ENCODE results near the gene NAPG. TPM values are rescaled to one million over a fixed set of nuclear protein-coding genes. Genes with fewer than 3 reads are reported as not detected.

The NAPG gene
- total RNA-seq, 1 donor from 2014 or later = 33.2 TPM

DNA sequence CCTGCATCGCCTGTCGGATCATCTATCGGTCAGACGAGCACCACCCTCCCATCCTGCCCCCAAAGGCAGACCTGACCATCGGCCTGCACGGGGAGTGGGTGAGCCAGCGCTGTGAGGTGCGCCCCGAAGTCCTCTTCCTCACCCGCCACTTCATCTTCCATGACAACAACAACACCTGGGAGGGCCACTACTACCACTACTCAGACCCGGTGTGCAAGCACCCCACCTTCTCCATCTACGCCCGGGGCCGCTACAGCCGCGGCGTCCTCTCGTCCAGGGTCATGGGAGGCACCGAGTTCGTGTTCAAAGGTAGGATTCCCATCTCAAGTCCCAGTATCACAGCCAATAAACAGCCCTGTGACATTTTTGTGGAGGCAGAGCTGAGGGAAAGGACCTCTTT, 40.4 kb upstream of the NAPG start:
- FAIRE-seq (no peak), DNase-seq (ENCODE audit: low read depth) (no peak)
- H3K4me3 Mint-ChIP-seq (ENCODE audit: unreplicated experiment) = no peak overlapping the region
- no peaks in the 10 kb centered on the region for H3K36me3 ChIP-seq (ENCODE audit: insufficient read depth, low read length)
- H3K27me3 ChIP-seq (ENCODE audit: insufficient read depth, low read length) = no peaks in the 10 kb centered on the region
- H3K27ac Mint-ChIP-seq (ENCODE audit: unreplicated experiment) = no peak overlapping the region
- no peak overlapping the region for H3K27ac ChIP-seq (ENCODE audit: low read depth, low read length)
- H3K27me3 Mint-ChIP-seq (ENCODE audit: low read depth, unreplicated experiment) = peaks cover 4% of the 10 kb centered on the region
- H4K20me1 ChIP-seq (ENCODE audit: insufficient read depth, low read length) = no peaks in the 10 kb centered on the region
- peaks cover 5% of the 10 kb centered on the region for H3K4me1 Mint-ChIP-seq (ENCODE audit: low read depth, unreplicated experiment)
- no peaks in the 10 kb centered on the region for H3K4me1 ChIP-seq (ENCODE audit: insufficient read depth, low read length)
- no peak overlapping the region for H3K4me2 ChIP-seq (ENCODE audit: low read length)
- H3K79me2 ChIP-seq (ENCODE audit: insufficient read depth, low read length) = no peaks in the 10 kb centered on the region
- peaks cover 5% of the 10 kb centered on the region for H3K9me3 Mint-ChIP-seq (ENCODE audit: unreplicated experiment)
- H3K9me3 ChIP-seq (ENCODE audit: insufficient read depth, low read depth, low read length) = no peaks in the 10 kb centered on the region
- no peaks in the 10 kb centered on the region for H3K36me3 Mint-ChIP-seq (ENCODE audit: low read depth, unreplicated experiment)
- no peak overlapping the region for H3K9ac ChIP-seq (ENCODE audit: low read length)
- H2AFZ ChIP-seq (ENCODE audit: low read depth, low read length) = no peak overlapping the region
- TF ChIP-seq EZH2 (IDR thresholded peaks at IDR 0.05; ENCODE audit: insufficient read depth, low read length) = no peak
- TF ChIP-seq, protein P1, sequence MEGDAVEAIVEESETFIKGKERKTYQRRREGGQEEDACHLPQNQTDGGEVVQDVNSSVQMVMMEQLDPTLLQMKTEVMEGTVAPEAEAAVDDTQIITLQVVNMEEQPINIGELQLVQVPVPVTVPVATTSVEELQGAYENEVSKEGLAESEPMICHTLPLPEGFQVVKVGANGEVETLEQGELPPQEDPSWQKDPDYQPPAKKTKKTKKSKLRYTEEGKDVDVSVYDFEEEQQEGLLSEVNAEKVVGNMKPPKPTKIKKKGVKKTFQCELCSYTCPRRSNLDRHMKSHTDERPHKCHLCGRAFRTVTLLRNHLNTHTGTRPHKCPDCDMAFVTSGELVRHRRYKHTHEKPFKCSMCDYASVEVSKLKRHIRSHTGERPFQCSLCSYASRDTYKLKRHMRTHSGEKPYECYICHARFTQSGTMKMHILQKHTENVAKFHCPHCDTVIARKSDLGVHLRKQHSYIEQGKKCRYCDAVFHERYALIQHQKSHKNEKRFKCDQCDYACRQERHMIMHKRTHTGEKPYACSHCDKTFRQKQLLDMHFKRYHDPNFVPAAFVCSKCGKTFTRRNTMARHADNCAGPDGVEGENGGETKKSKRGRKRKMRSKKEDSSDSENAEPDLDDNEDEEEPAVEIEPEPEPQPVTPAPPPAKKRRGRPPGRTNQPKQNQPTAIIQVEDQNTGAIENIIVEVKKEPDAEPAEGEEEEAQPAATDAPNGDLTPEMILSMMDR (IDR thresholded peaks at IDR 0.05; ENCODE audit: insufficient read depth, low read depth, low read length) = no peak
- H3K4me3 ChIP-seq (ENCODE audit: insufficient read depth, low read depth, low read length) = no peak overlapping the region

DNA sequence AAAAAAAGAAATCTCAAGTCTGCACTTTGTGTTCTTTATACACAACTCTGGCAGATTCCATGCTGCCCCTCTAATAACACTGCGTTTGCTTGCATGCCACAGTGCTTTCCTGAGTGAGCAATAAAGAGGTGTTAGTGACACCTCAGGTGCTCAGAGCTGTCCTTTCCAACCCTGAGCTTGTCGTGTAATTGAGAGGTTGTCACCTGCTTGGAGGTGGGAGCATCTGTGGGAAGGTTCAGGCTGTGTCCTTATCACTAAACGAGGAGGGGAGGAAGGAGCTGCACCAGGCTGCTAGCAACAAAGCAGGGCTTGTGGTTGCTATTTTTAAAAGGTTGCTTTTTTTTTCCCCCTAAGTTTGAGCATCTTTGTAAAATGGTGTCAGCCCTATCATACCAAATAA, 39.5 kb upstream of the NAPG start:
- H3K9me3 Mint-ChIP-seq (ENCODE audit: unreplicated experiment) = peaks cover 5% of the 10 kb centered on the region
- Histone ChIP-seq H4K20me1 (ENCODE audit: insufficient read depth, low read length) (no peaks in the 10 kb centered on the region), H2AFZ (ENCODE audit: low read depth, low read length) (no peak overlapping the region), H3K27ac (ENCODE audit: low read depth, low read length) (no peak overlapping the region), H3K9me3 (ENCODE audit: insufficient read depth, low read depth, low read length) (no peaks in the 10 kb centered on the region), H3K9ac (ENCODE audit: low read length) (no peak overlapping the region), H3K27me3 (ENCODE audit: insufficient read depth, low read length) (no peaks in the 10 kb centered on the region), H3K4me1 (ENCODE audit: insufficient read depth, low read length) (no peaks in the 10 kb centered on the region), H3K36me3 (ENCODE audit: insufficient read depth, low read length) (no peaks in the 10 kb centered on the region), H3K4me3 (ENCODE audit: insufficient read depth, low read depth, low read length) (no peak overlapping the region), H3K79me2 (ENCODE audit: insufficient read depth, low read length) (no peaks in the 10 kb centered on the region), H3K4me2 (ENCODE audit: low read length) (no peak overlapping the region)
- TF ChIP-seq EZH2 (IDR thresholded peaks at IDR 0.05; ENCODE audit: insufficient read depth, low read length) = no peak
- TF ChIP-seq, protein P1 (IDR thresholded peaks at IDR 0.05; ENCODE audit: insufficient read depth, low read depth, low read length) = no peak
- no peaks in the 10 kb centered on the region for H3K36me3 Mint-ChIP-seq (ENCODE audit: low read depth, unreplicated experiment)
- DNase-seq (ENCODE audit: low read depth) = no peak
- no peak overlapping the region for H3K4me3 Mint-ChIP-seq (ENCODE audit: unreplicated experiment)
- peaks cover 8% of the 10 kb centered on the region for H3K4me1 Mint-ChIP-seq (ENCODE audit: low read depth, unreplicated experiment)
- no peak for FAIRE-seq
- peaks cover 4% of the 10 kb centered on the region for H3K27me3 Mint-ChIP-seq (ENCODE audit: low read depth, unreplicated experiment)
- H3K27ac Mint-ChIP-seq (ENCODE audit: unreplicated experiment) = no peak overlapping the region

DNA sequence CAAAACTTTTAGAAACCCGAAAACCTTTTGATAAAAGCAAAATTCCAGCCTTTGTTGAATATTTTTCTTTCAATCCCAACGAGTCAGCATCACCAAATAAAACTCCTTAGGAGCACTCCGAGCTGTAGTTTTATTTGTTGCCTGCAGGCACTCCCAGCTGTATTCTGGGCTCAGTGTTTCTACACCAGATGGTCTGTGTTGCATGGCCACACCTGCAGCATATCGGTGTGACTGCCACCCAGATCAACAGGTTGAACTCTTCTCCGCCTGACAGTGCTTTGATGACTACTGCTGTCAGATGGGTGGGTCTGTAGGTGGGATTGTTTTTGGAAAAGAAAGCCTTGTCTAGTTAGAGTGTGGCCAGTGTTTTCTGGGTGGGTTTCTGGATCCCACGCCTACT, 38.7 kb upstream of the NAPG start:
- Histone ChIP-seq H3K36me3 (ENCODE audit: insufficient read depth, low read length) (no peaks in the 10 kb centered on the region), H3K4me3 (ENCODE audit: insufficient read depth, low read depth, low read length) (no peak overlapping the region), H3K27ac (ENCODE audit: low read depth, low read length) (no peak overlapping the region), H3K4me2 (ENCODE audit: low read length) (no peak overlapping the region), H2AFZ (ENCODE audit: low read depth, low read length) (no peak overlapping the region), H3K4me1 (ENCODE audit: insufficient read depth, low read length) (no peaks in the 10 kb centered on the region), H3K9ac (ENCODE audit: low read length) (no peak overlapping the region), H3K9me3 (ENCODE audit: insufficient read depth, low read depth, low read length) (no peaks in the 10 kb centered on the region), H3K27me3 (ENCODE audit: insufficient read depth, low read length) (no peaks in the 10 kb centered on the region), H3K79me2 (ENCODE audit: insufficient read depth, low read length) (no peaks in the 10 kb centered on the region), H4K20me1 (ENCODE audit: insufficient read depth, low read length) (no peaks in the 10 kb centered on the region)
- no peaks in the 10 kb centered on the region for H3K36me3 Mint-ChIP-seq (ENCODE audit: low read depth, unreplicated experiment)
- no peak overlapping the region for H3K27ac Mint-ChIP-seq (ENCODE audit: unreplicated experiment)
- TF ChIP-seq EZH2 (IDR thresholded peaks at IDR 0.05; ENCODE audit: insufficient read depth, low read length) = no peak
- TF ChIP-seq, protein P1 (IDR thresholded peaks at IDR 0.05; ENCODE audit: insufficient read depth, low read depth, low read length) = no peak
- peaks cover 4% of the 10 kb centered on the region for H3K27me3 Mint-ChIP-seq (ENCODE audit: low read depth, unreplicated experiment)
- FAIRE-seq = no peak
- H3K4me3 Mint-ChIP-seq (ENCODE audit: unreplicated experiment) = no peak overlapping the region
- no peak for DNase-seq (ENCODE audit: low read depth)
- peaks cover 8% of the 10 kb centered on the region for H3K4me1 Mint-ChIP-seq (ENCODE audit: low read depth, unreplicated experiment)
- peaks cover 5% of the 10 kb centered on the region for H3K9me3 Mint-ChIP-seq (ENCODE audit: unreplicated experiment)

All from astrocyte (in vitro differentiated cells and primary cell).